Measurements from ENCODE around the gene SENP2. TPM values are rescaled to one million over a fixed set of nuclear protein-coding genes. Genes with fewer than 3 reads are reported as not detected.

The SENP2 gene
- total and polyA plus RNA-seq, 10 of the 15 experiments (the other 5 are each of a cell fraction or from before 2014, with no cell fraction given): 9.0 to 42.7 (median 25.1) TPM

GRCh38 chr3:185659942-185660921 lies 74.1 kb downstream of the SENP2 start:
- ChIA-PET RAD21 (ENCODE audit: unreplicated experiment) (interaction anchor here (0.6 to 3.4 kb wide), 16 partner anchors 14 to 957 kb away, joined by 3 to 34 read pairs (median 5); no protein-coding TSS in a partner anchor), CTCF (interaction anchor here (0.6 to 7.1 kb wide), 52 partner anchors 8 to 1162 kb away, joined by 3 to 198 read pairs (median 4); no protein-coding TSS in a partner anchor), SMC1A (ENCODE audit: uncharacterized antibody, unreplicated experiment) (interaction anchor here (0.8 to 3.2 kb wide), 14 partner anchors 8 to 267 kb away, joined by 3 to 37 read pairs (median 4); no protein-coding TSS in a partner anchor), POLR2A (interaction anchor here (0.7 kb wide), 2 partner anchors 11 to 13 kb away, joined by 3 read pairs; no protein-coding TSS in a partner anchor)
- no TSS peak for BruUV-seq (replicated peaks)
- Histone ChIP-seq H3K79me2 (ENCODE audit: control insufficient read depth, insufficient read depth, low read length) (no peaks in the 10 kb centered on the region), H3K27ac (ENCODE audit: control insufficient read depth, insufficient read depth) (no peak overlapping the region), H3K27me3 (replicated peaks in 1 of 2; ENCODE audit: control insufficient read depth in 2 of 2, insufficient read depth in 2 of 2, low read length in 1 of 2) (peaks cover 2 to 6% of the 10 kb centered on the region in 2 experiments; a peak in 3 of 4 replicates), H4K20me1 (ENCODE audit: control insufficient read depth, insufficient read depth) (no peaks in the 10 kb centered on the region), H3K9me3 (replicated peaks; ENCODE audit: control insufficient read depth, insufficient read depth, low read length) (no peaks in the 10 kb centered on the region), H3K36me3 (ENCODE audit: control insufficient read depth in 2 of 2, insufficient read depth in 2 of 2, low read length in 1 of 2) (no peaks in the 10 kb centered on the region), H3K4me3 (no peak overlapping the region), H3K4me2 (ENCODE audit: control insufficient read depth, insufficient read depth) (no peak overlapping the region), H2AFZ (ENCODE audit: control insufficient read depth, low read depth, low read length) (no peak overlapping the region), H3K9ac (ENCODE audit: control insufficient read depth, insufficient read depth, low read length) (no peak overlapping the region), H3K4me1 (ENCODE audit: control insufficient read depth, insufficient read depth, low read length) (no peaks in the 10 kb centered on the region)
- intact Hi-C loops (cut with micrococcal nuclease; ENCODE audit: unreplicated experiment): loop anchor here (1.0 kb wide), 1 partner anchor 108 kb away; no protein-coding TSS in a partner anchor
- ATAC-seq (peak; percentile 97), DNase-seq (ENCODE audit: low read depth, low spot score) (peak; percentile 8), FAIRE-seq (peak; percentile 92)
- 27% methylated on average over 18 of the region's 18 CpGs for WGBS (ENCODE audit: insufficient coverage, insufficient replicate concordance, low lambda C conversion rate, missing lambda C conversion rate)
- in situ Hi-C loops (cut with MboI): no loop called here
- no peak for TF ChIP-seq TAF1 (IDR thresholded peaks at IDR 0.05; ENCODE audit: borderline replicate concordance, low read depth, low read length)
- no peak for TF ChIP-seq SIN3A (IDR thresholded peaks at IDR 0.05; ENCODE audit: low read depth, low read length)
- no peak for TF ChIP-seq CHD1 (IDR thresholded peaks at IDR 0.05; ENCODE audit: low read depth, low read length)
- TF ChIP-seq ZBTB40 (IDR thresholded peaks at IDR 0.05; ENCODE audit: borderline replicate concordance): no peak
- TF ChIP-seq ZBTB33 (IDR thresholded peaks at IDR 0.05): no peak
- peak; percentile 53; the same call in 1 of the 2 replicates for TF ChIP-seq YY1 (IDR thresholded peaks at IDR 0.05; ENCODE audit: low read depth, low read length)
- TF ChIP-seq NR2C2 (IDR thresholded peaks at IDR 0.05; ENCODE audit: borderline replicate concordance, control insufficient read depth, insufficient read length, low read depth): no peak
- no peak for TF ChIP-seq EP300 (IDR thresholded peaks at IDR 0.05; ENCODE audit: borderline replicate concordance in 1 of 2, control insufficient read depth in 1 of 2, low read depth in 2 of 2, low read length in 2 of 2)
- TF ChIP-seq ZBED1 (IDR thresholded peaks at IDR 0.05; ENCODE audit: borderline replicate concordance): no peak
- no peak for TF ChIP-seq NFYA (IDR thresholded peaks at IDR 0.05; ENCODE audit: borderline replicate concordance, low read depth, low read length)
- no peak for TF ChIP-seq EZH2 (IDR thresholded peaks at IDR 0.05; ENCODE audit: borderline replicate concordance, control insufficient read depth, low read depth, low read length)
- TF ChIP-seq TCF12 (IDR thresholded peaks at IDR 0.05; ENCODE audit: low read depth, low read length): no peak
- TF ChIP-seq YBX1 (IDR thresholded peaks at IDR 0.05): no peak
- TF ChIP-seq SMARCA5 (IDR thresholded peaks at IDR 0.05): peak; percentile 48; the same call in 1 of the 2 replicates
- TF ChIP-seq BHLHE40 (IDR thresholded peaks at IDR 0.05; ENCODE audit: borderline replicate concordance in 1 of 2, low read depth in 2 of 2, low read length in 1 of 2): peak in 1 of 2 experiments; percentile 28; a peak in 1 of 4 replicates
- no peak for TF ChIP-seq ZNF217 (IDR thresholded peaks at IDR 0.05)

Data from GM12878 (cell line).